ENCODE data around the gene SMG6. TPM values are rescaled to one million over a fixed set of nuclear protein-coding genes. Genes with fewer than 3 reads are reported as not detected.
"Not testable (repeated sequence)": the region's sequence is repeated elsewhere in the genome, so short reads cannot be mapped to it uniquely, and the experiment has no call there.

SMG6 gene
- total RNA-seq, 1 donor from 2014 or later: 34.7 TPM

DNA sequence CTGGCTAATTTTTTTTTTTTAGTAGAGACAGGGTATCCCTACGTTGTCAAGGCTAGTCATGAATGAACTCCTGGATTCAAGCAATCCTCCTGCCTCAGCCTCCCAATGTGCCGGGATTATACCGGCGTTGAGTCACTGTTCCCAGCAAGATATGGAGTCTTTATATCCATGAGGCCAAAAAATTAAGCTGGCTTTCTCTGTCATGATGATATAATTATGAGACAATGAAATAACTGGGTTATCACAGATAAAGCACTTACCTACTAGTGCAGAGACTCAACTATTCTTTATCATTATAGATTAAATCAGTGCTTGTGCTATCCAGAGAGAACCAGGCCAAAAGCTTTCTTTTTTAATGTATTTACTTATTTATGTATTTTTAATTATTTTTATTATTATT is 36.2 kb downstream of the SMG6 start:
- no peak for TF ChIP-seq CTCF (IDR thresholded peaks at IDR 0.05; ENCODE audit: insufficient read depth, low read length, poor library complexity, severe bottlenecking)
- Histone ChIP-seq H3K4me3 (ENCODE audit: low read depth, low read length) (no peak overlapping the region), H3K36me3 (ENCODE audit: control insufficient read depth, insufficient read depth, low read length) (no peaks in the 10 kb centered on the region), H3K27me3 (ENCODE audit: control insufficient read depth, insufficient read depth, low read length) (no peaks in the 10 kb centered on the region)
- no peak for DNase-seq (ENCODE audit: low read depth)

GRCh38 chr17:2266865-2267228 is 36.7 kb downstream of the SMG6 start:
- H3K4me3 ChIP-seq (ENCODE audit: low read depth, low read length): no peak overlapping the region
- no peaks in the 10 kb centered on the region for H3K36me3 ChIP-seq (ENCODE audit: control insufficient read depth, insufficient read depth, low read length)
- no peak for TF ChIP-seq CTCF (IDR thresholded peaks at IDR 0.05; ENCODE audit: insufficient read depth, low read length, poor library complexity, severe bottlenecking)
- DNase-seq (ENCODE audit: low read depth): no peak
- no peaks in the 10 kb centered on the region for H3K27me3 ChIP-seq (ENCODE audit: control insufficient read depth, insufficient read depth, low read length)

- no peak overlapping the region for H3K4me3 ChIP-seq (ENCODE audit: low read depth, low read length)
- H3K36me3 ChIP-seq (ENCODE audit: control insufficient read depth, insufficient read depth, low read length): no peaks in the 10 kb centered on the region
- no peak for TF ChIP-seq CTCF (IDR thresholded peaks at IDR 0.05; ENCODE audit: insufficient read depth, low read length, poor library complexity, severe bottlenecking)
- DNase-seq (ENCODE audit: low read depth): no peak
- no peaks in the 10 kb centered on the region for H3K27me3 ChIP-seq (ENCODE audit: control insufficient read depth, insufficient read depth, low read length)
Observed at GRCh38 chr17:2266045-2266864, 37.3 kb downstream of the SMG6 start.

GRCh38 chr17:2265166-2265565 is 38.4 kb downstream of the SMG6 start:
- not testable (repeated sequence) for DNase-seq (ENCODE audit: low read depth); H3K36me3 ChIP-seq (ENCODE audit: control insufficient read depth, insufficient read depth, low read length); H3K27me3 ChIP-seq (ENCODE audit: control insufficient read depth, insufficient read depth, low read length); H3K4me3 ChIP-seq (ENCODE audit: low read depth, low read length)

- no peak for DNase-seq (ENCODE audit: low read depth)
- Histone ChIP-seq H3K27me3 (ENCODE audit: control insufficient read depth, insufficient read depth, low read length) (no peaks in the 10 kb centered on the region), H3K4me3 (ENCODE audit: low read depth, low read length) (no peak overlapping the region), H3K36me3 (ENCODE audit: control insufficient read depth, insufficient read depth, low read length) (no peaks in the 10 kb centered on the region)
- no peak for TF ChIP-seq CTCF (IDR thresholded peaks at IDR 0.05; ENCODE audit: insufficient read depth, low read length, poor library complexity, severe bottlenecking)
Observed at GRCh38 chr17:2264067-2264860, 39.3 kb downstream of the SMG6 start.

DNA sequence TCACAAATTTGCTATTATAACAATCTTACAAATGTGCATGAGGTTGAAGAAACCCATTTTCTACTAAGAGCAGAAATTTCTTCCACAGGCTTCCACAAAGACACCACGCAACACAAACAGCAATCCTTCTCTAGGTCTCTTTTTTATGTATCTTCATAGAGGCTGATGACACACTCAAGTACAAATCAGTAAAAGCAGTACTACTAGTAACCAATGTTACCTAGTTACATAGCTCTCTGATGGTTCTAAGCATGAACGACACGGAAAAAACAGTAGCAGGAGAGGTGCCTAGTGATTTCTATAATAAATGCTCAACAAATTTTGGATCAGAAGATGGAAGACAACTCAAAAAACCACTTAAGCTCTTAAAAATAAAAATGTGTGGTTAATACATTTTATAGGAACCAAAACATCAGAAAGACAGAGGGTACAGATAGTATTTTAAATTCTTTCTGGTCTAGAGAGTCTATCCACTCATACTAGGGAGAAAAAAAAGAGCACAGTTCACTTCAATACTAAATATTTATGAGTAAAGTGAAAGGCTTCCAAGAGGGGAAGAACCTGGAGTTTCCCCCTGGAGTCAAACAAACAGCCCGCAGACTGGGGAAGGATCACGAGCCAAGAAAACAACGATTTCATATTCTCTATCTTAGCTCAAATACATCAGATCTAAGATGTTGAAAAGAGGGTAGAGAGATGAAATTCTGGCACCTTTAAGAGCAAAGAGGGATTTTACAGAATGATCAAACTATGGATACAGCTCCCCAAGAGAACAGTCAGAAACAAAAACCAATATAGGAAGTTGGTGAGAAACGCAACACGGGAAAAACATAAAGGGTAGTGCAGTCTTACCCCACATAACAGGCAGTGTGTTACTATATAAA is 40.2 kb downstream of the SMG6 start:
- H3K36me3 ChIP-seq (ENCODE audit: control insufficient read depth, insufficient read depth, low read length): no peaks in the 10 kb centered on the region
- H3K27me3 ChIP-seq (ENCODE audit: control insufficient read depth, insufficient read depth, low read length): no peaks in the 10 kb centered on the region
- no peak overlapping the region for H3K4me3 ChIP-seq (ENCODE audit: low read depth, low read length)
- TF ChIP-seq CTCF (IDR thresholded peaks at IDR 0.05; ENCODE audit: insufficient read depth, low read length, poor library complexity, severe bottlenecking): no peak
- no peak for DNase-seq (ENCODE audit: low read depth)

Data from kidney epithelial cell (primary cell).